ENCODE data around the gene TIGD4.
A peak's percentile ranks its signal among the peaks of the same experiment; 100 is the strongest.

TIGD4 gene

GRCh38 chr4:152779513-152780266, at the start of gene TIGD4, which contains the start of gene ARFIP1:
TSS of gene TIGD4 (minus strand) at chr4:152779730. CDS start at chr4:152771004, 8,726 bp downstream.
TSS of gene ARFIP1 (plus strand) at chr4:152779954. CDS start at chr4:152829634, 49,680 bp downstream.
- DNase-seq (ENCODE audit: low read depth in 3 of 3) = peak; percentile 78 to 91 (median 88)

GRCh38 chr4:152828122-152828521, 48.6 kb upstream of the TIGD4 start:
- no peak for DNase-seq (ENCODE audit: low read depth in 3 of 3)

DNA sequence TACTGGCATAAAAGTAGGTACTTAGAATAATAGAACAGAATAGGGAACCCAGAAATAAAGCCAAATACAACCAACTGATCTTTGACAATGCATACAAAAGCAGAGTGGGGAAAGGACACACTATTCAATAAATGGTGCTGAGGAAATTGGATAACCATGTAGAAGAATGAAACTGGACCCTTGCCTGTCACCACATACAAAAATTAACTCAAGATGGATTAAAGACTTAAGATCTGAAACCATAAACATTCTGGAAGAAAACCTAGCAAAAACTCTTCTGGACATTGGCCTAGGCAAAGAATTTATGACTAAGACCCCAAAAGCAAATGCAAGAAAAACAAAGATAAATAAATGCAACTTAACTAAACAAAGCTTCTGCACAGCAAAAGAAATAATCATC, 45.8 kb upstream of the TIGD4 start:
- no peak for DNase-seq (ENCODE audit: low read depth in 3 of 3)

GRCh38 chr4:152824561-152824960, 45.0 kb upstream of the TIGD4 start:
- DNase-seq (ENCODE audit: low read depth in 3 of 3) = no peak

DNA sequence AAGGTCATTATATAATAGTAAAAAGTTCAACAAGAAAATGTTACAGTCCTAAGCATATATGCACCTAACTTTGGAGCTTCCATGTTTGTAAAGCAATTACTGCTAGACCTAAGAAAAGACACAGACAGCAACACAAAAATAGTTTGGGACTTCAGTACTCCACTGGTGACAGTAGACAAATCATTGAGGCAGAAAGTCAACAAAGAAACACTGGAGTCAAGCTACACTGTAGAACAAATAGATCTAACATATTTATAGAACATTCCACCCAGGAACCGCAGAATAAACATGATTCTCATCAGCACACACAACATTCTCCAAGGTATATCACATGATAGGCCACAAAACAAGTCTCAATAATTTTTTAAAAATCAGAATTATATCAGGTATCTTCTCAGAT, 42.8 kb upstream of the TIGD4 start:
- no peak for DNase-seq (ENCODE audit: low read depth in 3 of 3)

GRCh38 chr4:152820073-152820472, 40.5 kb upstream of the TIGD4 start:
- no peak for DNase-seq (ENCODE audit: low read depth in 3 of 3)

- no peak for DNase-seq (ENCODE audit: low read depth in 3 of 3)
Measured at GRCh38 chr4:152819026-152819645, 39.6 kb upstream of the TIGD4 start.

DNA sequence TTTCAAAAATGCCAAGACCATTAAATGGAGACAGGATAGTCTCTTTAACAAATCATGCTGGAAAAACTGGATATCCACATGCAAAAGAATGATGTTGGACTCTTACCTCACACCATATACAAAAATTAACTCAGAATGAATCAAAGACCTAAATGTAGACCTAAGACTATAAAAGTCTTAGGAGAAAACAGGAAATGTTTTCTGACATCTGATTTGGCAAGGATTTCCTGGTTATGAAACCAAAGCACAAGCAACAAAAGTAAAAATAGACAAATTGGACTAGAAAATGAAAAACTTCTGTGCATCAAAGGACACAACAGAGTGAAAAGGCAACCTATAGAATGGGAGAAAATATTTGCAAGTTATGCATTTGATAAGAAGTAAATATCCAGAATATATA, 37.8 kb upstream of the TIGD4 start:
- DNase-seq (ENCODE audit: low read depth in 3 of 3) = no peak

DNA sequence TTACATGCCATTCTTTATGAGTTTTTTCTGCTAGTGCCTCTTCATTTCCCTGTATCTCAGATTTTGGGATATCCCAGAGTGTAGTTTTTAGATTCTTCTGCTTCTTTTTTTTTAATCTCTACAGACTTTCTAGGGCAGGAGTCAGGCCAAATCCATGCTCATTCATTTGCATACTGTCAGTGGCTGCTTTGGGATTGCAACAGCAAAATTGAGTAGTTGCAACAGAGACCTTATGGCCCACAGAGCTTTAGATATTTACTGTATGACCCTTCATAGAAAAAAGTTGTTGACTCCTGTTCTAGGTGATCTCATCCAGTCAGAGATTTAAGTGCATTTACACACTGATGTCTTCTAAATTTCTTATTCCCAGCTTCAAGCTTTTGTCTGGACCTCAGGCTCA, 35.5 kb upstream of the TIGD4 start:
- no peak for DNase-seq (ENCODE audit: low read depth in 3 of 3)

DNA sequence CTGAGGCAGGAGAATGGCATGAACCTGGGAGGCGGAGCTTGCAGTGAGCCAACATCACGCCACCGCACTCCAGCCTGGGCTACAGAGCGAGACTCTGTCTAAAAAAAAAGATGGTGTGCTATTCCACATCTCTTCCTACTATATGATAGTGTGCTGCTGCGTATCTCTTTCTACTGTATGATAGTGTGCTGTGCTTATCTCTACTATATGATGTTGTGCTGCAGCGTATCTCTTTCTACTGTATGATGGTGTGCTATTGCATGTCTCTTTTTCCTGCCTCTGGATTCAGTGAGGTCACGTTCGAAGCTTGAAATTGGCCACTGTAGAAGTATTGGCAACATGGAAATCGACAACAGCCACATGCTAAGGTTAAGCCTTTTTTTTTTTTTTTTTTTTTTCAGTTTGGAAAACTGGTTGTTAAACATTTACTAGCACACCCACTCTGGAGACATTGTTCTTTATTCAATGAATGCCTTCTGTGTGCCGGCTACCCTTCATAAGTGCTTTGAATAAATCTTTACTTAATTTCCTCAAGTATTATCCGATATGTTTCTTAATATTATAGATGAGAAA, 31.3 kb upstream of the TIGD4 start:
- no peak for DNase-seq (ENCODE audit: low read depth in 3 of 3)

DNA sequence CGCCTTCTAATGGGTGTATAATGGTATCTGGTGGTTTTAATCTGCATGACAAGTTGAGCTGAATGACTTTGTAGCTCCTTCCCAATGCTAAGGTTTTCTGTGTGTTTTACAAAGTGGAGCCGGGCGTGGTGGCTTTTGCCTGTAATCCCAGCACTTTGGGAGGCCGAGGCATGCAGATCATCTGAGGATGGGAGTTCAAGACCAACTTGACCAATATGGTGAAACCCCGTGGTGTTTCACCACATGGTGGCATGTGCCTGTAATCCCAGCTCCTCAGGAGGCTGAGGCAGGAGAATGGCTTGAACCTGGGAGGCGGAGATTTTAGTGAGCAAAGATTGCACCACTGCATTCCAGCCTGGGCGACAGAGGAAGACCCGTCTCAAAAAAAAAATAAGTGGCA, 29.1 kb upstream of the TIGD4 start:
- no peak for DNase-seq (ENCODE audit: low read depth in 3 of 3)

DNA sequence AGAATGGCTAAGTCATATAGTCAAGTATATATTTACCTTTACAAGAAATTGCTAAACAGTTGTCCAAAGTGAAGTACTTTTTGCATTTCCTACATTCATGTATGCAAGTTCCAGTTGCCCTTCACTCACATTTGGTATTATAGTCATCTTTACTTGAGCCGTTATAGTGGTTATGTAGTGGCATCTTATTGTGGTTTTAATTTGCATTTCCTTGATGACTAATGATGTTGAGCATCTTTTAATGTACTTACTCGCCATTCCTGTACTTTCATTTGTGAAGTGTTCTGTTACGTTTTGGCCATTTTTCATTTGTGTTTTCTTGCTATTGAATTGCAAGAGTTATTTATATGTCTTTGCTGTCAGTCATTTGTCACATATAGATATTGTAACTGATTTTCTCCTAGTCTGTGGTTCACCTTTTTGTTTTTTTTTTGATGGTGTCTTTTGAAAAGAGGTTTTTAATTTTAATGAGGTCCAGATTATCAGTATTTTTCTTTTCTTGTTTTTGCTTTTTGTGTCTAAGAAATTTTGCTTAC, 27.8 kb upstream of the TIGD4 start:
- DNase-seq (ENCODE audit: low read depth in 3 of 3) = no peak

DNA sequence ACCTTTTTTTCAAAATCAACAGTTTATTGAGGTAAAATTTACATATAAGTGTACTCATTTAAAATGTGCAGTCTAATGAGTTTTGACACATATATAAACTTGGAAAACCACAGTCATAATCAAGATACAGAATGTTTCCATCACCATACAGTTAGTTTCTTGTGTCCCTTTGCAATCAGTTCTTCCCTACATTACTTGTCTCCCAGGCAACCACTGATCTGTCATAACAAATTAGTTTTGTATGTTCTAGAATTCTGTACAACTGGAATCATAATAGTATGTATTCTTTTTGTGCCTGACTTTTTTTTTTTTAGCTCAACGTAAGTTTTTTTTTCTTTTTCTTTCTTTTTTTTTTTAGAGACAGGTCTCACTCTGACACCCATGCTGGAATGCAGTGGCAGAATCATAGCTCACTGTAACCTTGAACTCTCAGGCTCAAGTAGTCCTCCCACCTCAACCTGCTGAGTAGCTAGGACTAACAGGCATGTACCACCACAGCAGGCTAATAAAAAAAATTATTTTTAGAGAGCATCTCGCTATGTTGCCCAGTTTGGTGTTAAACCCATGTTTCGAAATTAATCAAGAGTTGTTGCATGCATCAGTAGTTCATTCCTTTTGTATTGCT, 27.1 kb upstream of the TIGD4 start:
- DNase-seq (ENCODE audit: low read depth in 3 of 3) = no peak

DNA sequence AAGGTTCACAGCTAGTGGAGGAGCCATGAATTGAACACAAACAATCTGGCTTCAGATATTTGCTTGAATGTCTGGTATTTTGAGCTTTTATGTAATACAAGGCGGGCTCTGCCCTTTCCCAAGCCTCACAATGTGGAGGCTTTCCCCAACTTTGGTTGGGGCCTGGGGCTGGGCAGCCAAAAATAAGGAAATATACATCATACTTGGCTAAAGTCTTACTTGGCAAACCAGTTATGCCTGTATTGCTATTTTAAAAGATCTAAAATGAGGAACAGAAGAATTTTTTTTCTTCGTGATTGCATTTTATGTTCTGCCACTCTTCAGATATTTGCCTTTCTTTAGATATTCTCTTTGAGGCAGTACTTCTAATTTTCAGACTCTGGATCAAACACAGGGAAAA, 26.3 kb upstream of the TIGD4 start:
- DNase-seq (ENCODE audit: low read depth in 3 of 3) = no peak

DNA sequence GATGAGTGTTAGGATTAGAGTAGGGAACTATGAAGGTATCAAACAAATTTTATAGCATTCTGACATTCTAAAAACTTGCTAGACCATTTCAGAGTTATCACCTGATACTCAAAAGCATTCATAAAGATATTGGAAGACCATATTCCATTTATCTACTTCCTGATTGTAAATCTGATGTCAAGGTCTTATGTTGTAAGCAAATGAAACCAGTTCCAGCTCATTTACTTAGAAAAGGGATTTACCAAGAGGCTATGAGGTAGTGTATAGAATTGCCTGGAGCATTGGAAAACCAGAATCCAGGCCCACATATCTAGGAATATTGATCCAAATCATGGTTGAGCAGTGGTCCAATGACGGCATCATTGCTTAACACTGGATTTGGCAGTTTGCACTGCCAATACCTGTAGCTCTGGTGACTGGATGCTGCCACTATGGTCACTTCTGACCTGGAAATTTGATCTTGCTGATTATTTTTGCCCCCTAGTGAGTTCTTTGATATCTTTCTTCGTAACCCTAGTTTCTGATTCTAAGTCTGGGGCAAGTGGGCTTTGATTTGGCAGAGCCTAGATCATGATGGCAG, 25.6 kb upstream of the TIGD4 start:
- no peak for DNase-seq (ENCODE audit: low read depth in 3 of 3)

DNA sequence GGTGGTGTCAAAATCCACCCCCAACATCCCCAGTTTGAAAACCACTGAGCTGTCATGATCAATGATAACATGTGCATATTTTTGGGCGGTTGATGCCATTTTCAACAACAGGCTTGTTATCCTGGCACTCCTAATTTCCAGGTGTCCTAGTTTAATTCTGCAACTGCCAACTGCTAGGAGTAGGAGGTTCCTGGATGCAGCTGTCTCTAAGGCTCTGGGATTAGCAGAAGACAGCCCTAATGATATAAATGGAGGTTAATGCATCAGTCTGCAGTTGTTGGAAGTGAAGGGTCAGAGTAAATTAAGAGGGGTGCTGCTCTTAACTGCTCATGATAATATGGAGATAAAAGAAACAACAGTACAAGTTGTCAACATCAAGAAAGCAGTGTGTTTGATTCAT, 24.0 kb upstream of the TIGD4 start:
- no peak for DNase-seq (ENCODE audit: low read depth in 3 of 3)

DNA sequence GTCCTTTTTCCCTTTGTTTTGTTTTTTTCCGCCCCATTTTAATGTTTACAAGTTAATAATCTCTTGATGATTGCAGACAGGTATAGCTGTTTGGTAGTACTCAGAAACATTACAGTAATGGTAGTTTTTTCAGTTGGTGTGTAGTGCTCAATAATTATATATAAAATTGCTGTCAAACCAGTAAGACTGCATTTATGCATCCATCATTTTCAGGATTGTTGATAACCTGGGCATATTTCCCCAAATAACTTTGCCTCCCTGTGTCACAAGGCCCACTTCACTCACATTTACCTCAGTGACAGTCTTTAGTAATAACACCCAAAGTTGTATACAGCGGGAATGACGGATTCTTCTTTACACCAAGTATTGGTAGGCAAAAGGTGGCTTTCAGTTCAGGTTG, 16.4 kb upstream of the TIGD4 start:
- DNase-seq (ENCODE audit: low read depth in 3 of 3) = no peak

DNA sequence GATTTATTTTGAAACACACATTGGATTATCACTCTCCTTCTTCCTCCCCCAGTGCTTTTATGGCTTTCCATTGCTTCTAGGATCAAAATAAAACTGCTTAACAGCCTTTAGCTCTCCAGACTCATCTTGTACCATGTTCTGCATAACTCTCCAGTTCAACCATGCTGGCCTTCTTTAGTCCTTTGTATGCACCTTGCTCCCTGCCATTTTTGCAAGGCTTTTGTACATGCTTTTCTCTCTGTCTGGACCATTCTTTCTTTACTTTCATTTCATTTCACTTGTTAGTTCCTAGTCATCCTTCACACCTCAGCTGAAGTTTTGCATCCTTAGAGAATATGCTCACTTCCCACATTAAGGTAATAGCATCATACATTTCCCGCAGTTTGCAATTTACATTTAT, 7.1 kb upstream of the TIGD4 start:
- no peak for DNase-seq (ENCODE audit: low read depth in 3 of 3)

- no peak for DNase-seq (ENCODE audit: low read depth in 3 of 3)
Measured at GRCh38 chr4:152785639-152786615, 6.4 kb upstream of the TIGD4 start.

- DNase-seq (ENCODE audit: low read depth in 3 of 3) = no peak
Measured at GRCh38 chr4:152784490-152785350, 5.2 kb upstream of the TIGD4 start.
